Glomerular endothelial cell (primary cell): ENCODE results near the gene CPT1A. TPM values are rescaled to one million over a fixed set of nuclear protein-coding genes. Genes with fewer than 3 reads are reported as not detected.

Source experiments
- DNase-seq: peaks from one replicate; pipeline ENCODE4 v3.0.0-alpha.2; 2011; ENCODE audit warnings: low read depth, low spot score; ENCODE audit errors: extremely low read depth
- total RNA-seq: library from RNA; depleted of rRNA; stranded (reverse); fragments of >200 nt; gene quantifications from 2 replicates; pipeline ENCODE4 v1.2.3, GENCODE V29; 2015

The CPT1A gene
- total RNA-seq, 1 donor from 2014 or later, result 67.0 TPM

GRCh38 chr11:68804786-68805185, 36.9 kb downstream of the CPT1A start:
- no peak for DNase-seq

- DNase-seq, result no peak
These were observed 38.0 kb downstream of the CPT1A start for GRCh38 chr11:68803766-68804165.

GRCh38 chr11:68798221-68798813, 43.4 kb downstream of the CPT1A start:
- DNase-seq, result no peak

- no peak for DNase-seq
These were observed 44.9 kb downstream of the CPT1A start for GRCh38 chr11:68796801-68797200.

- DNase-seq, result no peak
These were observed 49.2 kb downstream of the CPT1A start for GRCh38 chr11:68792400-68792966.

DNA sequence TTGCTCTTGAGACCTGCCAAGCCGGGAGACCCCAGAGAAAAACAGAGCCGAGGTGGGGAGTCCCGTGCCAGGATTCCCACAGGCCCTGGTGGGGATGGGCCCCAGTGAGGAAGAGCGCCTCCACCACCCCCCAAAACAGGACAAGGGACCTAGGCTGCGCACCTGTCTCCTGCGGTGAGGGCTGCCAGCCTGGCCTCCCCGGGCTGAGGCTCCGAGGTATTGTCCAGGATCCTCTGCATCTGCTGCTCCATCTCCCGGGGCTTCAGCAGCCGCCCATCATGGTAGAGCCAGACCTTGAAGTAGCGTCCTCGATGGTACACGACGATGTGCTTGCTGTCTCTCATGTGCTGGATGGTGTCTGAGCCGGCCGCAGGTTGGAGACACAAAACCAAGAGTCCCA, 57.1 kb downstream of the CPT1A start:
- DNase-seq, result no peak

- no peak for DNase-seq
These were observed 58.4 kb downstream of the CPT1A start for GRCh38 chr11:68783216-68783821.

DNA sequence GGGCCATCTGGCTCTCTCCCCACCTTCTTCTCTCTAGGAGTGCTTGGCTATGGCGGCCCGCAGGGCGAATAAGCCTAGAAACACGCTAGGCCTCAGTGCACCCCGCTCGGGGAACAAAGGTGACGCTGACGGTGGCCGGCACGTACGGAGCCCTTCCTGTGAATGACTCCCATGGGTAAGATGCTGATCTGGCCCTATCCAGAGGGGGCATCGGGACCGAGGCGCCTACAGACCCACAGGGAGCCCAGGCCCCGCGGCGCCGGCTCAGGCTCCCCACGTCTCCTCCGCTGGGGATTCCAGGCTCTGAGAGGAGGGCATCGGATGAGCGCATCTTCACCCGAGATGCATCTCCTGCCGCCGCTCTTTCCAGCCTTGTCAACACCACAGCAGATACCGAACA, 59.0 kb downstream of the CPT1A start:
- no peak for DNase-seq

- DNase-seq, result no peak
These were observed 60.9 kb downstream of the CPT1A start for GRCh38 chr11:68780829-68781228.

GRCh38 chr11:68778205-68778604, 63.5 kb downstream of the CPT1A start:
- no peak for DNase-seq

DNA sequence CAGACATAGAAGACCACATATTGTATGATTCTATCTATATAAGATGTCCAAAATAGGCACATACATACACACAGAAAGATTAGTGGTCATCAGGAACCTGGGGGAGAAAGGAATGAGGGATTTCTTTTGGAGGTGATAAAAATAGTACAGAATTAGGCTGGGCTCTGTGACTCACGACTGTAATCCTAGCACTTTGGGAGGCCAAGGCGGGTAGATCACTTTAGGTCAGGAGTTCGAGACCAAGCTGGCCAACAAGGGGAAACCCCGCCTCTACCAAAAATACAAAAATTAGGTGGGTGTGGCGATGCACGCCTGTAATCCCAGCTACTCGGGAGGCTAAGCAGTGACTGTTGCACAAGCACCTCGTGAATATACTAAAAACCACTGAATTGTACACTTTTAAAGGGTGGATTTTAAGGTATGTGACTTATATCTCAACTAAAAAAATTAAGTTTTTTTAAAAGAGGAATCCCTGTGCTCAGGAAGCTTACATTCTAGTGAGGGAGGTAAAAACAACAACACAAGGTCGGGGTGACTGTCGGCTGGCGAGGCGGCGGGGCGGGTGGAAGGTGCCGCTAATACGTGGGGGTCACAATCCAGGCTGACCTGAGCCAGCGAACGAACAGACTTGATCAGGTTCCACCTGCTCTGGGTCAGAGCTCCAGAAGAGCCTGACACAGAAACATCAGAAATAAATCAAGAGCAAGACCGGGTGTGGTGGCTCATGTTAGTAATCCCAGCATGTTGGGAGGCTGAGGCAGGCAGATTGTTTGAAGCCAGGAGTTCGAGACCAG, 65.1 kb downstream of the CPT1A start:
- no peak for DNase-seq

- DNase-seq, result no peak
These were observed 65.7 kb downstream of the CPT1A start for GRCh38 chr11:68775951-68776388.

DNA sequence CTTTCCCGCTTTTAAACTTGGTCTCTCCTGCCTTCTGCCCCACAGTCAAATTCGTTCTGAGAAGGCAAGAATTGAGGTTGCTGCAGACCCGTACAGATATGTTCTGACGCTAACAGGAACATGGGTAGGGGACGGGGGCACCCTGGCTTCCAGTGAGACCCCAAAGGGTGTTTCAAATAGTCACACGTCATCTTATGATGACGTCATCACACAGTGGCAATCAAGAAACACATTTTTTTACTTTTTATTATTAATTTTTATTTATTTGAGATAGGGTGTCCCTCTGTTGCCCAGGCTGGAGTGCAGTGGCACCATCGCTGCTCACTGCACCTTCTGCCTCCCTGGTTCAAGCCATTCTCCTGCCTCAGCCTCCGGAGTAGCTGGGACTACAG, 67.5 kb downstream of the CPT1A start:
- no peak for DNase-seq

GRCh38 chr11:68773521-68774193, 68.1 kb downstream of the CPT1A start:
- DNase-seq, result no peak

- DNase-seq, result no peak
These were observed 68.8 kb downstream of the CPT1A start for GRCh38 chr11:68772936-68773335.

- DNase-seq, result no peak
These were observed 70.9 kb downstream of the CPT1A start for GRCh38 chr11:68770781-68771180.

- DNase-seq, result no peak
These were observed 74.0 kb downstream of the CPT1A start for GRCh38 chr11:68767672-68768071.

- no peak for DNase-seq
These were observed 74.9 kb downstream of the CPT1A start for GRCh38 chr11:68766786-68767185.

DNA sequence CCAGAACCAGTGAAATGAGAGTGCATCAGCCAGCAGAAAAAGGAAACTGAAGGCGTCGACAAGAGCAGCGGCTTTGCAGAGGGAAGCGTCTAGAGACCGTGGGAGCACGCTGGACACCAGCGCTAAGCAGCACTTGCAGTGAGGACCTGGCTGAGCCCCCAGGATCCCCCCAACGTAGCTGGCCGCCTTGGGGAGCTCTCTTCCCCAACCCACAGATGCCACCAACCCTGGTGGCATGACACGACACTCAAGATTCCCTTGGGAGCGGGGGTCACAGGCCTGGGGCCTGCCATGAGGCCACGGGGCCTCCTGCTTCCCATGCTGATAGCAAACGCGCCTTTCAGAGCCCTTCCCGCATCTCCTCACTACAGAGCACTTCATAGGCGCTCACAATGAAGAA, 77.0 kb downstream of the CPT1A start:
- DNase-seq, result no peak

GRCh38 chr11:68763926-68764657, 77.6 kb downstream of the CPT1A start:
- no peak for DNase-seq
